Measurements from ENCODE around the gene AFF4. TPM values are rescaled to one million over a fixed set of nuclear protein-coding genes. Genes with fewer than 3 reads are reported as not detected.
"Not testable (repeated sequence)": the region's sequence is repeated elsewhere in the genome, so short reads cannot be mapped to it uniquely, and the experiment has no call there.

AFF4 gene, protein sequence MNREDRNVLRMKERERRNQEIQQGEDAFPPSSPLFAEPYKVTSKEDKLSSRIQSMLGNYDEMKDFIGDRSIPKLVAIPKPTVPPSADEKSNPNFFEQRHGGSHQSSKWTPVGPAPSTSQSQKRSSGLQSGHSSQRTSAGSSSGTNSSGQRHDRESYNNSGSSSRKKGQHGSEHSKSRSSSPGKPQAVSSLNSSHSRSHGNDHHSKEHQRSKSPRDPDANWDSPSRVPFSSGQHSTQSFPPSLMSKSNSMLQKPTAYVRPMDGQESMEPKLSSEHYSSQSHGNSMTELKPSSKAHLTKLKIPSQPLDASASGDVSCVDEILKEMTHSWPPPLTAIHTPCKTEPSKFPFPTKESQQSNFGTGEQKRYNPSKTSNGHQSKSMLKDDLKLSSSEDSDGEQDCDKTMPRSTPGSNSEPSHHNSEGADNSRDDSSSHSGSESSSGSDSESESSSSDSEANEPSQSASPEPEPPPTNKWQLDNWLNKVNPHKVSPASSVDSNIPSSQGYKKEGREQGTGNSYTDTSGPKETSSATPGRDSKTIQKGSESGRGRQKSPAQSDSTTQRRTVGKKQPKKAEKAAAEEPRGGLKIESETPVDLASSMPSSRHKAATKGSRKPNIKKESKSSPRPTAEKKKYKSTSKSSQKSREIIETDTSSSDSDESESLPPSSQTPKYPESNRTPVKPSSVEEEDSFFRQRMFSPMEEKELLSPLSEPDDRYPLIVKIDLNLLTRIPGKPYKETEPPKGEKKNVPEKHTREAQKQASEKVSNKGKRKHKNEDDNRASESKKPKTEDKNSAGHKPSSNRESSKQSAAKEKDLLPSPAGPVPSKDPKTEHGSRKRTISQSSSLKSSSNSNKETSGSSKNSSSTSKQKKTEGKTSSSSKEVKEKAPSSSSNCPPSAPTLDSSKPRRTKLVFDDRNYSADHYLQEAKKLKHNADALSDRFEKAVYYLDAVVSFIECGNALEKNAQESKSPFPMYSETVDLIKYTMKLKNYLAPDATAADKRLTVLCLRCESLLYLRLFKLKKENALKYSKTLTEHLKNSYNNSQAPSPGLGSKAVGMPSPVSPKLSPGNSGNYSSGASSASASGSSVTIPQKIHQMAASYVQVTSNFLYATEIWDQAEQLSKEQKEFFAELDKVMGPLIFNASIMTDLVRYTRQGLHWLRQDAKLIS
- 87.4 TPM for total RNA-seq (ENCODE audit: unreplicated experiment)
- long read RNA-seq, partial matches to known transcripts: 7 of 13 reads
- long read RNA-seq, other reads (novel, unspliced or antisense): 2 of 13 reads

DNA sequence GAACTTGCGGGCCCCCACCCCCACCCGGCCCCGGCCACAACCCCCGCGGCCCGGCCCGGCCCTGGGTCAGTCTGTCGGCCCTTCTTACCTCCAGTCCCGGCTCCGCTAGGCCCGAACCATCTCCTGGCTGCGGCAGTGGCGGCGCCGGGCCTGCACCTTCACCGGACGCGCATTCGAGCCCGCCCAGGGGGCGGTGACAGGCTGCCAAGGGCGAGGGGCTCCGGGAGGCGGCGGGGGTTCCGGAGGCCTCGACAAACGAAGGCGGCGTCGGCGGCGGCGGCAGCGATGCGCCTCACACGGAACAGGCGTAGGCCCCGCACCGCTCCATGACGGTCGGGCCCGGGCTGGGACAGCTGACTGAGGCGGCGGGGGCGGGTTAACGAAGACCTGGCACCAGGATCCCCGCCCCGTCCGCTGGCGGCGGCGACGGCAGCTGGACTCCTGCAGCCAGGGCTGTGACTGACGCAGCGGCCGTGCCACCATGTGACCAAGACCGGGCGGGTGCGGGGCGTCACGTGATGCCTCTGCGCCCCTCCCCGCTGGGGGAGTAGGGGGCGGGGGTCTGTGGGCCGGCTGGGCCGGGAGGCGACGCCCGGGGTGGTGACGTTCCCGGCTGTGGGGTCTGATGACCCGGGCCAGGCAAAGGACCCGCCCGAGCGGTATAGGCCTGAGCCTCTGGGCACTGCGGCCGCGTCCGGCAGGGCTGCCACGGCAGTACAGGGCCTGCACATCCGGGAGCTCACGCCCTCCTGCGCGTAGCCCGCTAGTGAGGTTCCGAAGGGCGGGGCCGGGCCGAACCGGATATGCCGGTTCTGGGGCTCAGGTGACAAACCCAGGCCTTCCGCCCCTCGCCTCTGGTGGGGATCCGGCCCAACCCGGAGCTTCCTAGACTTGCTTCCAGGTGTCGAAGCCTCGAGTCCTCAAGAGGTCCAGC lies at the start of gene AFF4:
Gene AFF4 (minus strand): TSS at position 464 of the 934 bp plus-strand sequence. CDS start 26,445 bp downstream, outside the sequence.
- Mint-ChIP-seq H3K4me1 (ENCODE audit: unreplicated experiment) (peaks cover 18% of the 10 kb centered on the region), H3K4me3 (ENCODE audit: unreplicated experiment) (peak within 1 kb of the TSS; percentile 99), H3K27me3 (ENCODE audit: unreplicated experiment) (peaks cover 4% of the 10 kb centered on the region), H3K36me3 (ENCODE audit: low read depth, unreplicated experiment) (peaks cover 4% of the 10 kb centered on the region), H3K9me3 (ENCODE audit: unreplicated experiment) (no peaks in the 10 kb centered on the region), H3K27ac (ENCODE audit: unreplicated experiment) (peak within 1 kb of the TSS; percentile 100)
- TF ChIP-seq, protein P1, sequence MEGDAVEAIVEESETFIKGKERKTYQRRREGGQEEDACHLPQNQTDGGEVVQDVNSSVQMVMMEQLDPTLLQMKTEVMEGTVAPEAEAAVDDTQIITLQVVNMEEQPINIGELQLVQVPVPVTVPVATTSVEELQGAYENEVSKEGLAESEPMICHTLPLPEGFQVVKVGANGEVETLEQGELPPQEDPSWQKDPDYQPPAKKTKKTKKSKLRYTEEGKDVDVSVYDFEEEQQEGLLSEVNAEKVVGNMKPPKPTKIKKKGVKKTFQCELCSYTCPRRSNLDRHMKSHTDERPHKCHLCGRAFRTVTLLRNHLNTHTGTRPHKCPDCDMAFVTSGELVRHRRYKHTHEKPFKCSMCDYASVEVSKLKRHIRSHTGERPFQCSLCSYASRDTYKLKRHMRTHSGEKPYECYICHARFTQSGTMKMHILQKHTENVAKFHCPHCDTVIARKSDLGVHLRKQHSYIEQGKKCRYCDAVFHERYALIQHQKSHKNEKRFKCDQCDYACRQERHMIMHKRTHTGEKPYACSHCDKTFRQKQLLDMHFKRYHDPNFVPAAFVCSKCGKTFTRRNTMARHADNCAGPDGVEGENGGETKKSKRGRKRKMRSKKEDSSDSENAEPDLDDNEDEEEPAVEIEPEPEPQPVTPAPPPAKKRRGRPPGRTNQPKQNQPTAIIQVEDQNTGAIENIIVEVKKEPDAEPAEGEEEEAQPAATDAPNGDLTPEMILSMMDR (IDR thresholded peaks at IDR 0.05; ENCODE audit: unreplicated experiment): no peak
- peak; percentile 98 for DNase-seq (ENCODE audit: low spot score)

DNA sequence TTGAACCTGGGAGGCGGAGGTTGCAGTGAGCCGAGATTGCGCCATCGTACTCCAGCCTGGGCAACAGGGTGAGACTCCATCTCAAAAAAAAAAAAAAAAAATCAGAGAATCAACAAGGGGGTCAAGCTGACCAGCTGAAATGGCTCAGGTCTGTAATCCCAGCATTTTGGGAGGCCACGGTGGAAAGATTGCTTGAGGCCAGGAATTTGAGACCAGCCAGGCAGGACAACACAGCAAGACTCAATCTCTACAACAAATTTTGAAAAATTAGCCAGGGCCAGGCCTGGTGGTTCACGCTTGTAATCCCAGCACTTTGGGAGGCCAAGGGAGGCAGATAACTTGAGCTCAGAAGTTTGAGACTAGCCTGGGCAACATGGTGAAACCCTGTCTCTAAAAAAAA lies 45.0 kb upstream of the AFF4 start:
- H3K27ac Mint-ChIP-seq (ENCODE audit: unreplicated experiment); H3K4me3 Mint-ChIP-seq (ENCODE audit: unreplicated experiment); H3K36me3 Mint-ChIP-seq (ENCODE audit: low read depth, unreplicated experiment); H3K9me3 Mint-ChIP-seq (ENCODE audit: unreplicated experiment); H3K4me1 Mint-ChIP-seq (ENCODE audit: unreplicated experiment); H3K27me3 Mint-ChIP-seq (ENCODE audit: unreplicated experiment); DNase-seq (ENCODE audit: low spot score): not testable (repeated sequence)

DNA sequence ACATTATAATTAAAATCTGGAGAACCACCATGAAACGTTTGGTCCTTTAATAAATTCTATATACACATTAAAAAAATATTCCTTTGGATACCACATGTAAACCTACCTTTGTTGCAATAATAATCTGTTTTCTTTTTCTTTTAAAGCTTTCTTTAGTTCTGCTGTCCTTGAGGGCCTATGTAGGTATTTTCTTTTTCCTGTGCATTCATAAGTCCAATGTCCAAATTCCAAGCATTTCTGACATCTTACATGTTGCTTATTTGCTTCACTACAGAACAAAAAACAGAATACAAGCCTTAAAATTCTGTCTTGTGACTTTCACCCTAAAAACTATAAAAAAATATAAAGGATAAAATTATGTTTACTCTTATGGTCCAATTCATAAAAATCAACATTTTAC lies 43.2 kb upstream of the AFF4 start:
- peaks cover 13% of the 10 kb centered on the region for H3K36me3 Mint-ChIP-seq (ENCODE audit: low read depth, unreplicated experiment)
- no peaks in the 10 kb centered on the region for H3K4me1 Mint-ChIP-seq (ENCODE audit: unreplicated experiment)
- TF ChIP-seq, protein P1 (IDR thresholded peaks at IDR 0.05; ENCODE audit: unreplicated experiment): no peak
- H3K4me3 Mint-ChIP-seq (ENCODE audit: unreplicated experiment): no peak overlapping the region
- H3K27ac Mint-ChIP-seq (ENCODE audit: unreplicated experiment): no peak overlapping the region
- DNase-seq (ENCODE audit: low spot score): no peak
- H3K9me3 Mint-ChIP-seq (ENCODE audit: unreplicated experiment): no peaks in the 10 kb centered on the region
- no peaks in the 10 kb centered on the region for H3K27me3 Mint-ChIP-seq (ENCODE audit: unreplicated experiment)

DNA sequence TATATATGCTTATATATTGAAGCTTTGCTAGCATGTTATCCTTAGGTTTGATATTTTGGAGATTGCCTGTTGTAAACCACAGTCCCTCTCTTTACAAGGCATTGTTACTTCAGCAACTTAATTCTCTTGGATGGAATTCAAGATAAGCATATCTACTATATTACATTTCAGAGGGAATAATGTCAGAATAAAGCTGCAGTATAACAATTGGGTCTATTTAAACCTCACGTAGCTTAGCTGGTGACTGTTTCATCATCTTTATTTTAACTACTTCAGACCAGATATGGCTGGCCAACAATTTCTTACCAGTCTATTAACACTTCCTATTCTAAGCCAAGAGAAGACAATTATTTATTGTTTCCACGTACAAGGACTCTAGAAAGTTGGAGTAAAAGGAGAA lies 35.8 kb upstream of the AFF4 start:
- Mint-ChIP-seq H3K27ac (ENCODE audit: unreplicated experiment) (no peak overlapping the region), H3K4me1 (ENCODE audit: unreplicated experiment) (no peaks in the 10 kb centered on the region), H3K36me3 (ENCODE audit: low read depth, unreplicated experiment) (peaks cover 8% of the 10 kb centered on the region), H3K4me3 (ENCODE audit: unreplicated experiment) (no peak overlapping the region), H3K27me3 (ENCODE audit: unreplicated experiment) (peaks cover 1% of the 10 kb centered on the region), H3K9me3 (ENCODE audit: unreplicated experiment) (no peaks in the 10 kb centered on the region)
- DNase-seq (ENCODE audit: low spot score): no peak
- TF ChIP-seq, protein P1 (IDR thresholded peaks at IDR 0.05; ENCODE audit: unreplicated experiment): no peak
